Endothelial cell of umbilical vein (primary cell): ENCODE data around the gene ACP5. TPM values are rescaled to one million over a fixed set of nuclear protein-coding genes. Genes with fewer than 3 reads are reported as not detected.

Experiments
- BruUV-seq: library from RNA; stranded (reverse); fragments of 400-500 nt; replicated peaks from 2 replicates; lab custom pipeline; 2021; lab: Mats Ljungman, UMichigan
- CTCF ChIA-PET: fragments of 300-600, 350-600 bp; sonication (Branson Sonifier 250); formaldehyde crosslinking; loops from one replicate; lab custom pipeline; 2021; ENCODE audit warnings: antibody characterized with exemption, inconsistent platforms; lab: Charles Lee
- POLR2A ChIA-PET: fragments of 300-600, 350-600 bp; sonication (Branson Sonifier 250); formaldehyde crosslinking; loops from one replicate; lab custom pipeline; 2021; ENCODE audit warnings: antibody characterized with exemption, inconsistent platforms; lab: Charles Lee
- DNase-seq: peaks from one replicate; pipeline ENCODE4 v3.0.0-alpha.2; 2011; ENCODE audit warnings: low read depth, low spot score
- FAIRE-seq: peaks from 2 replicates; lab custom pipeline; 2011; peaks lifted over from hg19 to GRCh38; lab: Jason Lieb, UNC
- H2AFZ ChIP-seq: 2 replicates; pipeline ENCODE4 v1.6.0; 2012; ENCODE audit warnings: low read depth, low read length, control low read depth, inconsistent platforms
- H3K27ac ChIP-seq: 2 replicates; pipeline ENCODE4 v1.5.1; 2011; ENCODE audit warnings: low read depth, mild to moderate bottlenecking, control low read depth, low read length, moderate library complexity; ENCODE audit not compliant: insufficient read depth
- H3K27me3 ChIP-seq, 2 experiments: 2 replicates each; pipeline versions ENCODE4 v1.6.0 to v1.6.1; 2011; ENCODE audit warnings: low read length in 2 of 2, mixed read lengths in 1 of 2; ENCODE audit not compliant: control insufficient read depth in 2 of 2, insufficient read depth in 2 of 2
- H3K36me3 ChIP-seq, 2 experiments: 2 replicates in 1 of 2; 3 replicates in 1 of 2; pipeline ENCODE4 v1.5.1; 2011; ENCODE audit warnings: low read length in 2 of 2, mild to moderate bottlenecking in 1 of 2, moderate library complexity in 1 of 2; ENCODE audit not compliant: control insufficient read depth in 2 of 2, insufficient read depth in 2 of 2; ENCODE audit errors: extremely low read depth in 1 of 2
- H3K4me1 ChIP-seq: 3 replicates; pipeline ENCODE4 v1.5.1; 2011; ENCODE audit warnings: mild to moderate bottlenecking, low read length; ENCODE audit not compliant: control insufficient read depth, insufficient read depth; ENCODE audit errors: extremely low read depth
- H3K4me2 ChIP-seq: 2 replicates; pipeline ENCODE4 v1.6.1; 2011; ENCODE audit warnings: low read length, control low read depth, mixed read lengths; ENCODE audit not compliant: insufficient read depth
- H3K4me3 ChIP-seq, 3 experiments: fragments of 200-600 bp in 1 of 3; sonication (generic), shearing (Covaris generic) in 1 of 3; replicated peaks in 1 of 3; 2 replicates each; pipeline ENCODE4 v1.5.1; 2011 to 2016; ENCODE audit warnings: control low read depth in 3 of 3, low read length in 3 of 3, mild to moderate bottlenecking in 2 of 3, inconsistent platforms in 1 of 3, low read depth in 1 of 3, moderate library complexity in 1 of 3; ENCODE audit not compliant: insufficient read depth in 1 of 3
- H3K79me2 ChIP-seq: 2 replicates; pipeline ENCODE4 v1.6.0; 2012; ENCODE audit warnings: low read length, inconsistent platforms; ENCODE audit not compliant: control insufficient read depth, insufficient read depth
- H3K9ac ChIP-seq: replicated peaks from 2 replicates; pipeline ENCODE3; 2011; ENCODE audit warnings: low read length, control low read depth; ENCODE audit not compliant: insufficient read depth; ENCODE audit errors: extremely low read depth
- H3K9me1 ChIP-seq: replicated peaks from 3 replicates; pipeline ENCODE4 v1.6.0; 2011; ENCODE audit warnings: mild to moderate bottlenecking, low read length; ENCODE audit not compliant: control insufficient read depth, insufficient read depth; ENCODE audit errors: extremely low read depth
- H3K9me3 ChIP-seq: replicated peaks from 2 replicates; pipeline ENCODE4 v1.5.1; 2012; ENCODE audit warnings: low read length, inconsistent platforms; ENCODE audit not compliant: control insufficient read depth, insufficient read depth
- H4K20me1 ChIP-seq: replicated peaks from 2 replicates; pipeline ENCODE3; 2011; ENCODE audit warnings: mild to moderate bottlenecking, low read length; ENCODE audit not compliant: control insufficient read depth, insufficient read depth; ENCODE audit errors: extremely low read depth
- CTCF ChIP-seq, 2 donors: IDR thresholded peaks; 1 replicate in 1 of 2; 2 replicates in 1 of 2; pipeline ENCODE4 v1.5.1; 2011; ENCODE audit warnings: low read length in 2 of 2, mild to moderate bottlenecking in 2 of 2, moderate library complexity in 2 of 2, control low read depth in 1 of 2, inconsistent platforms in 1 of 2, low read depth in 1 of 2; ENCODE audit not compliant: insufficient read depth in 1 of 2; ENCODE audit errors: extremely low read depth in 1 of 2
- EZH2 ChIP-seq: IDR thresholded peaks from 2 replicates; pipeline ENCODE4 v1.6.1; 2012; ENCODE audit warnings: borderline replicate concordance, low read depth, mild to moderate bottlenecking, moderate library complexity, low read length, inconsistent platforms; ENCODE audit not compliant: severe bottlenecking
- FOS ChIP-seq: IDR thresholded peaks from 2 replicates; pipeline ENCODE4 v1.6.1; 2011; ENCODE audit warnings: mild to moderate bottlenecking, low read length, moderate library complexity, borderline replicate concordance; ENCODE audit not compliant: insufficient read depth
- GATA2 ChIP-seq: IDR thresholded peaks from 2 replicates; pipeline ENCODE4 v1.7.0; 2011; ENCODE audit warnings: low read depth, mild to moderate bottlenecking, moderate library complexity, mixed read lengths, low read length; ENCODE audit not compliant: insufficient read length, insufficient read depth
- JUN ChIP-seq: IDR thresholded peaks from 2 replicates; pipeline ENCODE4 v1.6.1; 2011; ENCODE audit warnings: borderline replicate concordance, low read depth; ENCODE audit not compliant: insufficient read length, insufficient read depth
- MAX ChIP-seq: IDR thresholded peaks from 2 replicates; pipeline ENCODE4 v1.6.1; 2011; ENCODE audit not compliant: insufficient read depth, insufficient read length
- MYC ChIP-seq: IDR thresholded peaks from one replicate; pipeline ENCODE4 v1.6.1; 2011; ENCODE audit warnings: mild to moderate bottlenecking, low read depth, low read length
- POLR2A ChIP-seq: IDR thresholded peaks from 2 replicates; pipeline ENCODE4 v1.6.1; 2012; ENCODE audit warnings: low read depth, mild to moderate bottlenecking, control low read depth, low read length
- POLR2AphosphoS5 ChIP-seq: IDR thresholded peaks from 2 replicates; pipeline ENCODE4 v1.6.1; 2012; ENCODE audit warnings: low read depth, mild to moderate bottlenecking, control low read depth, low read length, moderate library complexity; ENCODE audit not compliant: insufficient read depth
- dilution Hi-C: fragments of 300-500 bp; cut with MboI; formaldehyde crosslinking; loops from one replicate; pipeline ENCODE4 v1.15.0; 2019; ENCODE audit warnings: low sequenced_read_pairs; ENCODE audit not compliant: extremely low pct_ligation_motif_present
- intact Hi-C: fragments of 100-400 bp; cut with micrococcal nuclease; formaldehyde crosslinking; loops from one replicate; pipeline ENCODE4 v1.10.0; 2022
- polyA plus RNA-seq, 4 experiments: library from polyadenylated mRNA; depleted of rRNA in 3 of 4; stranded (reverse) in 3 of 4; unstranded in 1 of 4; fragments of >200 nt; gene quantifications; 2 replicates each; pipeline versions ENCODE4 v1.2.1 to v1.2.3, GENCODE V29; 2011 to 2012; ENCODE audit warnings: missing spikeins in 1 of 4
- total RNA-seq: library from RNA; stranded (reverse); gene quantifications from 2 replicates; pipeline ENCODE4 v1.2.3, GENCODE V29; 2021

The ACP5 gene
- total and polyA plus RNA-seq, 2 donors (not counting 3 experiments of a cell fraction or from before 2014, with no cell fraction given), result 1.3 TPM; not detected in 1

GRCh38 chr19:11611730-11612129 lies 34.3 kb upstream of the ACP5 start:
- FAIRE-seq (no peak), DNase-seq (no peak)
- intact Hi-C loops, result no loop called here
- ChIA-PET CTCF (no interaction called here), POLR2A (no interaction called here)
- Histone ChIP-seq H4K20me1 (no peaks in the 10 kb centered on the region), H3K9ac (no peak overlapping the region), H3K79me2 (peaks cover 12% of the 10 kb centered on the region), H3K27me3 (no peaks in the 10 kb centered on the region), H3K4me1 (no peaks in the 10 kb centered on the region), H3K27ac (no peak overlapping the region), H3K36me3 (peaks cover 8 to 12% of the 10 kb centered on the region in 2 experiments), H3K9me3 (peaks cover 6% of the 10 kb centered on the region), H3K4me3 (no peak overlapping the region), H2AFZ (no peak overlapping the region), H3K4me2 (no peak overlapping the region), H3K9me1 (no peaks in the 10 kb centered on the region)
- TF ChIP-seq POLR2A (no peak), POLR2AphosphoS5 (no peak), MAX (no peak), FOS (no peak), JUN (no peak), GATA2 (no peak), MYC (no peak), EZH2 (no peak), CTCF (IDR thresholded peaks at IDR 0.05; ENCODE audit: extremely low read depth in 1 of 2, insufficient read depth in 1 of 2, low read depth in 1 of 2, low read length in 2 of 2) (no peak)
- dilution Hi-C loops, result no loop called here
- BruUV-seq, result no TSS peak
